ENCODE data around the gene BUB3.

DNA sequence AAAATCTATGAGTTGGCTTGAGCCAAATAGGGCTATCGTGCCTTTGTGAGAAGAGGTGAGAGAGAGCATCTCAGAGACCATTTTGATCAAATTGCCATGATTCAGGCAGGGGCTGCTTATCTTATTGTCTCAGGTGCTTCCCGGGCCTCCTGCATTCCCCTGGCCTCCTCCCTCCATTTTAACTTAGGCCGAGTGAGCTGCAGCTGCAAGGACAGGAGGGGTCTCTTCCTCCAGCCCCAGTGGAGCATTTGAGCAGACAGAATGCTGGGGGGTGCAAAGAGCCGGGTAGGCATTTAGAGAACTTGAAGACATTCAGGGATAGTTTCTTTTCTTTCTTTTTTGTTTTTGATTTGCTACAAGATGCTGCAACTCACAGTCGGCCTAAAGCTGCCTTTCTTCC lies 59.0 kb downstream of the BUB3 start:
- TF ChIP-seq YY1 (IDR thresholded peaks at IDR 0.05; ENCODE audit: insufficient read depth, insufficient read length) (no peak), ZNF274 (IDR thresholded peaks at IDR 0.05; ENCODE audit: low read depth, low read length) (no peak), SUZ12 (IDR thresholded peaks at IDR 0.05; ENCODE audit: extremely low read depth, insufficient read depth, insufficient read length) (no peak)
